Posterior cingulate gyrus (tissue), 11 donors: Measurements from ENCODE around the gene CKMT2.

Experiments used
- DNase-seq, 10 donors: peaks; one replicate each; pipeline versions ENCODE4 v3.0.0 to v3.0.0-alpha.2; 2020 to 2021; ENCODE audit warnings: mixed read lengths in 3 of 10
- intact Hi-C: fragments of 100-400 bp; cut with DNase I; formaldehyde crosslinking; loops from one replicate; pipeline ENCODE4 v1.15.1; 2023

CKMT2 gene

DNA sequence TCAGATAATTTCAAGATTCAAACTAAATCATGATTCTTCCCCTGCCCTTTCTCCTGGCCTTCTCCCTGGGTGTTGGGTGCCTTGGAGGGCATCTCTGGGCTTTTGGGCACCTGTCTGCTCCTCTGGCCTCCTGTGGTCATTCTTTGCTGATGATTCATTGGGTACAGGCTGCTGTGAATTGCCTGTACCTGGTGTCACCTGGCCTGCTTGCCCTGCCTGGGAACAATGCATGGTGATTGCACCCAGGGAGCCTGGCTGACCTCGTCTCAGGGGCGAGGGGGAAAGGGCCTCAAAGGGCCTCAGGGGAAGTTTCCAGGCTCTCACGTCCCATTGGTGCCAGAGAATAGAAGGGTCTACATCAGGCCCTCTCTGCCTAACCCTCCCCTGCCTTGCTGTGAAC is 20.1 kb upstream of the CKMT2 start:
- intact Hi-C loops: no loop called here
- no peak for DNase-seq

DNA sequence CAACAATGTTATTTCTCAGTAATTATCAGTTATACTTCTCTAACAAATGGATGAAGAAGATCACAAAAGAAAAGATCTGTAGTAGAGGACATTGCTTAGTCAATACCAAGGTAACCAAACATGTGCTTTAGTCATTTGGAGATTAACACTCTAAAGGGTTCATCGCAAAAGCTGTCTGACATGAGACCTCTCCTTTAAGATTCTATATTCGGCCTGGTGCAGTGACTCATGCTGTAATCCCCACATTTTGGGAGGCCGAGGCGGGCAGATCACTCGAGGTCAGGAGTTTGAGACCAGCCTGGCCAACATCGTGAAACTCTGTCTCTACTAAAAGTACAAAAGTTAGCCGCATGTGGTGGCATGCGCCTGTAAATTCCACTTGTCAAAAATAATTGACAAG is 18.3 kb upstream of the CKMT2 start:
- intact Hi-C loops: no loop called here
- no peak for DNase-seq

DNA sequence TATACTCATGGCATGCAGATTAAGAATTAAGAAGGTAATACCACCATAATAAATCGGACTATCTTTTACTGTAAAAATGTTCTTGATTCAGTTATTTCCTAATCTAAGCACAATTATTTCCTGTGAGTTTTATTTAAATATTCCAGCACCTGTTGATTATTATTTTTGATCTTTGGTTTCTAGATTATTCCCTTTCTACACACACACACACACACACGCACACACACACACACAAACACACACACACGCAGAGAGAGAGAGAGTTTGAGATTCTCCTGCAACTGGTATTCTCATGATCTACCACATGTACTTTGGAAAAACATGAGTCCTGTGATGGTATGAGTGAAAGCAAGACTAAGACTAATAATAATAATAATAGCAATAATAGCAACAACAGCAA is 17.0 kb upstream of the CKMT2 start:
- no peak for DNase-seq
- intact Hi-C loops: no loop called here

DNA sequence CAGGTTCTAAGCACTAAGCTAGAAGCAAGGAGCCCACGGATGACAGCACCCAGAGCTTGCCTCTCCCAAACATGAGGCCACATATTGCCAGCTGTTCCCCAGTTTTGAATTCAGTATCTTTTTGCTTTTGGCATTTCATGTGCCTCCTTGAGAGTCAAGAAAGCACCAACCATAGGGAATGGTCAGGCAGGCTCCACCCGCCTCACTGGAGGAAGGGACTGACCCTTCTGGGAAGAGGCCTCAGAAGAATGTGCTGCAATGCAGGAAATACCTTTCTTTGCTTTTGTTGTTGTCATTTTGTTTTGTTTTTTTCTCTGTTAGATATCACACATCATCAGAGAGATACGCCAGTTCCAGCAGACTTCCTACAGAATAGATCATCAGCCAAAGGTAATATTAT is 13.7 kb upstream of the CKMT2 start:
- no peak for DNase-seq
- intact Hi-C loops: no loop called here

DNA sequence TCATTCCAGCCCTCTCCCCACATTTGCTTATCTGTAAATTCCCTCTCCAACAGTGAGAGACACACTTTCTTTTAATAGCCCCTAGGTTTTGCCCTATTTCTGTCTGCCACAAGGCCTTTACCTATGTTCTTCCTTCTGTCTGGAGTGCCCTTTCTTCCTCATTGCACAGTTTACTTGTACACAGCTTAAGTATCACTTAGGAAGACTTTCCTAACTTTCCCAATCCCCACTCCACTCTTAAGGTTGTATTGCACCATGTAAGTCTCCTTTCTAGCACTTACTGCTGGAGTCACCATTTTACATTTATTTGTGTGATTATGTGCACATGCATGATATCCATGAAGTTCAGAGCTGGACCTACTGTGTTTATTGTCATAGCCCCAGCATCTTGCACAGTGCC is 10.8 kb upstream of the CKMT2 start:
- intact Hi-C loops: no loop called here
- DNase-seq: no peak

DNA sequence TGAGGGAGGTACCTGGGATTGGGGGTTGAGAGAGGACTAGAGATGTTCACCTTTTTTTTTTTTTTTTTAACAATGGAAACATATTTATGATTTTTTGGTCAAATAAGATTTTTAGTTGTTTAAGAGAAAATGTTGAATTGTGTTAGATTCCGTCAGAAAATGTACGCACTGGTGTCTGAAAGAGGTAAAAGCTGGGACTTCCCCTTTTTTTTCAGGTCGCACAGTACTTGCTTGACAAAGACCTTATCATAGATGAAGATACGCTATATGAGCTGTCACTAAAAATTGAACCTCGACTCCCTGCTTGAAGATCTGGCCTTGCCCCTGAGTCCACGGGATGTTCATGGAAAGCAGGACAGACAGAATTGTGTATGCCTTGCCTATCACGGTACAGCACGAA is 7.7 kb upstream of the CKMT2 start:
- intact Hi-C loops: no loop called here
- DNase-seq: no peak

DNA sequence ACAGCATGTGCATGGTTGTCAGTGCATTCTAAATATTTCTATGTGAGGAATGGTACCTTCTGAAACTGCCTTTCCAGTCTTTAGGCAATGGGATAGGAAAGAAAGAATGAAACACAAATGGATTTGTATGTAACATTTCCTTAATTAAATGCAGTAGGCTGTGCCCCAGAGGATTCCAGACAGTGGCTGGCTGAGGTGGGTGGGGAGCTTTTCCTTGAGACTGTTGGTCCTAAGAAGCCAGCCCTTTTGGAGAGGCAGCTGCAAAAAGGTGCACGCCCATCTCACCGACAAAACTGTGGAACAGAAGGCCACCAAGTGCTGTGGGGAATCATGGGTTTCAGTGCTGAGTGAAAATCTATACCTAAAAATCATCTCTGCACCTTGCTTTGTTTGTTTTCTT is 6.8 kb upstream of the CKMT2 start:
- no peak for DNase-seq
- intact Hi-C loops: no loop called here

DNA sequence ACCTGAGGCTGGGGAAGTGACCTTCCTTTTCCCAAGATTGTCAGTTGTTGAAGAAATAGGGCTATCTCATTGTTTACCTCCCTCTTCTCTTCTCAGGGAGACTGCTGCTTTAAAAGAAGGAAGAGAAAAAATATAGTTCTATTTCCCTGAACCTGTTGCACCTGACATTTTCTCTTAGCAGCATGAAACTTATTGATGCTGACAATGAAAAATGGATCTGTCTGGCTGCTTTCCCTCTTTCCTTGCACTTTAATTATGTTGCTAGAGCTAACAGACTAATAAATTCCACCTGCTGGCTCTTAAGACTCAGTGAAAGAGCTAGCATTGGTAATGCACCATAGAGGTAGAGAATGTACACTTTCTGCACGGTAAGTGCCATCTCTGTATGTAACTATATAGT is 6.2 kb upstream of the CKMT2 start:
- intact Hi-C loops: no loop called here

DNA sequence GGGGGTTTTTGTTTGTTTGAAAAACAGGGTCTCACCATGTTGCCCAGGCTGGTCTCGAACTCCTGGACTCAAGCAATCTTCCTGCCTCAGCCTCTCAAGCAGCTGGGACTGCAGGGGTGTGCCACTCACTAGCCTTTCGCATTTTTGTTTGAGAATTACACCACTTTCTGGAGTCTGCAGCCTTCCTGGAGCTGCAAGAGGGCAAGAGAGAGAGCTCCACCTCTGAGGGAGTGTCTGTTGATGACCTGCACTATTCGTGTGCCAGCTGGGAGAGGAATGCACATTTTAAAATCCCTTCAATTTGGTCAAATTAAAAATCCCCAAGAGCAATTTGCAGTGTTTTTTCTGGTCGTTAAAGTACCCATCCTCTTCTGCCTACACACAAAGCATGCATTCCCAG is 5.0 kb upstream of the CKMT2 start:
- intact Hi-C loops: no loop called here
- no peak for DNase-seq

More for the DNA sequence above, 6.2 kb upstream of the CKMT2 start:
- DNase-seq: no peak

DNA sequence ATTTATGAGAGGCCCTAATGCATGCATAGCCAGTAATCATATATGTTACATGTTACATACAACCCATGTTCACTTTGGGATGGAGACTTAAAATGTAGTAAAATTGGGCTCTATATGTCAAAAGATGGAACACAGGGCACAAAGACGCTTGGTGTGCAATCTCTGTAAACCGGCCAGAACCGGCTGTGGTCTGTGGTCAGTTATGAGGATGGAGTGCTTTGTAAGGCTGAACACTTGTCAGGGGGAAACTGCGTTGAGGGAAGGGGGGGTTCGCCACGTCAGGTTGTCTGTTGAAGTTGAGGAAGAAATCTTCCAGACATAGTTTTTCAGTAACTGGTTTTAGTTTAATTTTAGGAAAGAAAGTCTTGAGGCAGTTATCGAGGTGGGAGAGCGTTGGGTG is 2.7 kb upstream of the CKMT2 start:
- intact Hi-C loops: no loop called here
- DNase-seq: no peak

DNA sequence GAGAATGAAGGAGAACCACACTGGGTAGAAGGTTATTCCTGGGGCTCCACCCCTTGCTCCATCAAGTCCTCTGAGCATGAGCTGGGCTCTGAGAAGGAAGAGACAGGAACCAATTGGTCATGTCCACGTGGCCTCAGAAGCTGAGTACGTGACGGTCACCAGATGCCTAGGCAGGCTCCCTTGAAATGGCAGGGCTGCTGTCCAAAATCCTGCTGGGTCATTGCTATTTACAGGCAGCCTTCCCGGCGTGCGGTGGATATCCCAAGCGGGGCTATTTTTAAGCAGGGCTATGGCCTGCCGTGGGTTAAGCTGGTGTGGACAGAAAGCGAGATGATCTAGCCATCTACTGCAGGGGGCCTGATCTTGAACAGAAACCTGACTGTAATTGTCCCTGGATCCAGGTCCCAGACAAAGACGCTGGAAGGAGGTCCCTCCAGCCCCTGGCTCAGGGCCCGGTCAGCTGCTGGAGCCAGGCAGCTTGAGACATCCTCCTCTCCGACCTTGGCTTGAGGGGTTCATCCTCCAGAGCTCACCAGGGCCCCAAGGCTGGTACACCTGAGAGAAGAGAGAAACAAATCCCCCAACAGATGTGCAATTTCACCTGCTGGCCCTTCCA is 550 bp upstream of the CKMT2 start:
- intact Hi-C loops: no loop called here
- peak in 4 of 10 donors; percentile 33 to 89 (median 82) for DNase-seq

DNA sequence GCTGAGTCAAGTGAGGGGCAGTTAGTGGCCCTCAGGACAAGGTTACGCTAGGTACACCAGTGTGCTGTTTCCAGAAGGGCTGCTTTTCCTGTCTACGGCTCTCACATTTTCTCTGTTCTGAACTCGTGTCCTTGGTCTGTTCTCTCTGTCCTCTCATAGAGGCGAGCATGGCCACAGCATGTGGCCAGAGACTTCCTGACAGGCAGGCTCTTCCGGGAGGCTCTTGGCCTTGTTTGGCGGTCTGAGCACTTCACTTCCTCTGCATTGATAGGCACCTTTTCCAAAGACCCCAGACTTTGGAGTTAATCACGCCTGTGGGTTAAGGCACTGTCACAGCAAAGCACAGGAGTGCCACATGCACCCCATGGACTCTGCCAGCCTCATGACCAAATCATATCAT is 1.2 kb downstream of the CKMT2 start:
- intact Hi-C loops: no loop called here

DNA sequence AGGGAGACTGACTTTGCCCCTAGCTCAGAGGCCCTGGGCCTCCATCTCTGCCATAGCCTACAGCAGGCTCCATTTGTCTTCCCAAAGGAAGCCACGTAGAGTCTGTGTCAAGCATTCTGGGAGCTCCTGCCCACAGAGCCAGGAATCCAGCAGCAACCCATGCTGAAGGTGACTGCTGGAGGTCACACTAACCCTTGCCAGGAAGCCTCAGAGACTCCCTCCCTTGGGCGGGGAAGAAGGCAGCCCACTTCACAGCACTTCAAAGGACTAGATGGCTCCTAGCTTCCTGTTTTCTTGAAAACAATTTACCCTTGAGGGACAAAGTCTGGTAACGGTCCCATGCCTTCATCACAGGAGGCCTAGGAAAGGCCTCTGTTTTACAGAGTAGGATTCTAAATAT is 1.7 kb downstream of the CKMT2 start:
- DNase-seq: no peak
- intact Hi-C loops: loop anchor here (5.0 kb wide), 1 partner anchor 68 kb away; the partner anchor contains the start of gene ZCCHC9

More for the DNA sequence above, 1.2 kb downstream of the CKMT2 start:
- no peak for DNase-seq

DNA sequence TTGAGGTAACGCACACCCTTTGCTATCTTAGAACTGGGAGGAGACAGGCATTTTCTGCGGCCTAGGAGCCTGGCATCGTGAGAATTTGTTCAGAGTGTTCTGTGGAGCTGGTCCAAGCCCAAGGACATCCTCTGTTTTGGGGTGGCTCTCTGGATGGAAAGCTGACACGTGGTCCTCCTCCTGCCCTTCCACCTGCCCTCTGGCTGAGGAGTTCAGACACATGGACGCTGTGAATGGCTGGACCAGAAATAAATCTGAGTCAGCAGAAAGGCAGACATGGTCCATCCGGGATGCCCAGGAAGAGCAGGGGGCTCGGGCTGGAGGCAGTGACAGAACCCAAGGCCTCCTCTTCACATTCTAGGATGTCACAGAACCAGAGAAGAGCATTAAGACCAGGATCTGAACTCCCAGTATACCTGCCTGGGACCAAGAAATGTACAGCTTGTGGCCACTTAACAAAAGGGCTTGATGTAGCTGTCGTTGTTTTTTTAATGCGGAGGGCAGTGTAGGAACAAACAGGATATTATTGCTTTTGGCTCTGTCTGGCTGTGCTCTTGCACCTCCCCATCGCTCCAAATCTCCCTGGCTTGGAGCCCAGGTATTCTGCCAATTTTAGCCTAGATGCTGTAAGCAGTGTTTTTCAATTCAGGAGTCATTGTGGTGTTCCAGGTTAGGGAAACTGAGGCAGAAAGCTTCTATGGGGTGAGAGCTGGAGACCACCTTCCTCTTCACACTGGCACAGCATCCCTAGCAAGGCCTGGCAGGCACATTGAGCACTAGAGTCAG is 2.4 kb downstream of the CKMT2 start:
- intact Hi-C loops: loop anchor here (5.0 kb wide), 1 partner anchor 67 kb away; the partner anchor contains the start of gene ZCCHC9
- no peak for DNase-seq

DNA sequence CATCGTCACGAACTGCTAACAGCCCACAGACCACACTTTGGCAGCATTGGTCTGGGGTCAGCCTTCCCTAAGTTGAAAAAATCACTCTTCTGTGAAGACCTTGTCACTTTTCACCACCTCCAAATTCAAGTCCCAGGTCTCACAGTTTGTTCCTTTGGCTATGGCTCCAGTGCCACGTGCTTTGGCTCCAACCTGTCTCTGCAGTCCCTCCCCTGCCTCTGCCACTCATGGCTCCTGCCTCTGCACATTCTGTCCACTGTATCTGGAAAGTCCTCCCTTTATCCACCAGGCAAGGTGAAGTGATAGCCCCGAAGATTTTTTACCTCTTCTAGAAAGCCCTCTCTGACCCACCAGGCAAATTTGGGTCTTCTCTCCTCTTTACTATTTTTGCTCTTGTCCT is 5.3 kb downstream of the CKMT2 start:
- intact Hi-C loops: loop anchor here (5.0 kb wide), 1 partner anchor 64 kb away; the partner anchor contains the start of gene ZCCHC9

DNA sequence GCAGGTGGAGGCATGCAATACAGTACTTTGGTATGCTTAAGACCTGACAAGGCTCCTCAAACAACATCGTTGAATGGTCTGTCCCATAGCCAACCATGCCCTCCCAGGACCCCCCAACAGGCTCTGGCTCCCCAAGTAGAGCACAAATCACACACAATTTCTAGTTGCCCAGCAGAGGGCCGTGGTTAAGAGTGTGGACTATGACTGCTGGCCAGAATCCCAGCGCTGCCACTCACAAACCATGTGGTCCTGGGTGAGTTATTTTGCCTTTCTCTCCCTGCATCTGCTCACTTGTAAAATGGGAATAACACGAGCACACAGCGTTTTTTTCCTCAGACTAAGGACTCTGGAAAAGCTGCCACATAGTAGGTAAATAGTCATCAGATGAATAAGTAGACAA is 6.5 kb downstream of the CKMT2 start:
- DNase-seq: peak in 5 of 10 donors; percentile 36 to 86 (median 48)
- intact Hi-C loops: loop anchor here (5.0 kb wide), 1 partner anchor 63 kb away; the partner anchor contains the start of gene ZCCHC9

More for the DNA sequence above, 5.3 kb downstream of the CKMT2 start:
- no peak for DNase-seq

DNA sequence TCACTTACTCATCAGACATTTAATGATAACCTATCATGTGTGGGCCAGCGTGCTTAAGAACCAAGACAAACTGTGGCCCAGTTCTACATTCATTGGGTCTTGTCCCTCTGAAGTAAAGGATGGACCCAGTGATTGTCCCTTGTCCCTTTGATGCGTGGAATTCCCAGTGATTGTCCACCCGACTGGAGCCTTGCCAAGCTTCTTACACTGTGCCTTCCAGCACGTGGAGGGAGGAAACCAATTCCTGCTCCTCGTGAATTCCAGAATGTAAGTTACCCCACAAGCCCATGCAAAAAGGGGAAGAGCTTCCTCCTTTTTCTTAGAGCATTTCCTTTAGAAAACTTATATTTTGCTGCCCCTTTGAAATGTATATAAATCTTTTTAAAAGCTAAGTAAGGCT is 7.9 kb downstream of the CKMT2 start:
- intact Hi-C loops: no loop called here
- no peak for DNase-seq

DNA sequence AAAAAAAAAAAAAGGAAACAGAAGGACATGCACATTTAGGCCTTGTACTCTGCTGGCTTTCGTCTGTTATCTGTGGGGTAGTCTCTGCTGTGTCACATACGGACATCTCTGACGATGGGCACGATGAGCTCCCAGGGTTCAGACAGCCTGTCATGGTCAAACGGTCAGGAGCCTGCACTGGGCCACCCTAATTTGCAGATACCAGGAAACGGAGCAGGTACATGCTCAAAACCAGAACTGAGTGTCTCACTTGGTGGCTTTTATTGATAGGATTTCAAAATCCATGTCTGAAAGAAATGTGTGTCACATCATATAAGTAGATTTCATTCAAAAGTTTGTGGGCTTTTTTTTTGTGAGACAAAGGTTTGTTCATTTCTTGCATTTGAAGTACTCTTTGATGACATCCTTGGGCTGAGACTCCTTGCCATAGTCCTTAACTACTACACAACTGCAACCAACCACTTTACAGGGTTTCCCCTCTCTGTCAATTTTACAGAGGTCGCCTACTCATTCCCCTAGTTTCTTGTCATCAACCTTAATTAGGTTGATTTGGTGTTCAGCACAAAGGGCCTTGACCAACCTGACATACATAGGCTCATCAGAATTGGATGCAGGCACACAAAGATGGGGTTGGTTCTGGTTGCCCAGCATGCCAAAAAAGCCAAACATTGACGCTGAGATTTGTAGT is 9.0 kb downstream of the CKMT2 start:
- DNase-seq: no peak
- intact Hi-C loops: no loop called here

DNA sequence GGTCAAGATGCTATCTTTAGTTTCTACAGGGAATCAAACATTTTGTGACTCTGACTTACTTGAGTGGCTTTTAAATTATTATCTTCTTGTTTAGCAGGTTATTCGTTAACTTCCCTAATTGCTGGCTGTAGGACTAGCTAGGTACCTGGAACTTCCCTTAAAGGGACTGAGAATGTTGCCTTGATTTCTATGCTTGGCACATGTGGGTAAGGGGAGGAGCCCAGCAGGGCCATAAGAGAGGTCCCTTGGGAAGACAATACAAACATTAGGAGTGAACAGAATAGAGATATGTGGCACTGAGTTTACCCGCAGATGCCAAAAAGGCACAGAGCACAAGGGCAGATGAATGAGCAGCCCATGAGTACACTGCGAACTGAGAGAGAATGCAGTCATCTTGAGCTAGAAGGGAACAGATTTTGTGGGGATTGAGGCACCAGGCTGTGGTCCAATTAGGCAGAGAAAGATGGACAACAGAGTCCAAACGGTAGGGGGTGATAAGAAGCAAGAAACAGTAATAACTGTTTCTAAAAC is 9.8 kb downstream of the CKMT2 start:
- no peak for DNase-seq
- intact Hi-C loops: no loop called here

DNA sequence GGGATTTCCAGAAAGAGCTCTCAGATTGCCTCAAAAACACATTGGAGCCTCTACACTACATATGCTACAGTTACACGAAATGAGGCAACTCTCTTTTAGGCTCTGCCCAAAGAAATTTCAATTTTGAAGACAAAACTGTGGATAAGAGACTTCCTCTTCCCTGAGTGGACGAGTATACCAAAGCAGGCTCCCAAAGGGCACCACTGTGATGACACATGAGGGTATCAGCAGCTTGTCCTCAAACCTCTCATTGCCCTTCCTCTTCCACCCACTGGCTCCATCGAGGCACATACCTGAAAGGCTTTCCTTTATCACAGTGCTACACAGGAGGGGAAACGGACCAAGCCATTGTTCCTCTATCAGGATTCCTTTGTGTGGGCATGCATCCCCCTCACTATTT is 11.3 kb downstream of the CKMT2 start:
- intact Hi-C loops: no loop called here
- no peak for DNase-seq

DNA sequence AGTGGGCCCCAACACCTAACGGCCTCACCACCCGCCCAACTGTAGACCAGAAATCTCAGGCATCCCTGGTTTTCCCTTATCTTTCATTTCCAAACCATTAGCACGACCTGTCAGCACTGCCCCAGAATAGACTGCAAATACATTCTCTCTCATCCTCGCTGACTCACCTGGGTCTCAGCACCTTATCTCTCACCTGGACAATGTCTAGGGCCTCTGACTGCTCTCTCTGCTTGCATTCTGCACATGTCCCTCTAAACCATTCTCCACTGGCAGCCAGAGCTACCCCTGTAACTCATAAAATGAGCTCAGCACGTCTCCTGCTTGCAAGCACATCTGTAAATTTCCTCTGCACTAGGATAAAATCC is 12.7 kb downstream of the CKMT2 start:
- intact Hi-C loops: no loop called here
- no peak for DNase-seq
